SK-N-SH treated with all-trans-retinoic acid at 6 μM for 48 hours (cell line): Measurements from ENCODE around the gene SOX12.

Source experiments
- ATAC-seq: fragments of 200-7000 bp; cut with Tn5 transposase; 3 replicates; pipeline ENCODE4 v1.9.1; 2020; ENCODE audit warnings: mild to moderate bottlenecking, moderate library complexity
- ARNTL ChIP-seq: fragments of 450-650 bp; formaldehyde crosslinking; IDR thresholded peaks from 2 replicates; pipeline ENCODE4 v1.5.0; 2020; ENCODE audit warnings: low read depth, mild to moderate bottlenecking, moderate library complexity, borderline replicate concordance
- BACH2 ChIP-seq: fragments of 250-450 bp; sonication (Bioruptor Pico); IDR thresholded peaks from 2 replicates; pipeline ENCODE4 v1.9.0; 2021; ENCODE audit warnings: mild to moderate bottlenecking, borderline replicate concordance
- ESRRG ChIP-seq: fragments of 250-450 bp; sonication (Bioruptor Pico); IDR thresholded peaks from 2 replicates; pipeline ENCODE4 v1.6.1; 2021; ENCODE audit warnings: mild to moderate bottlenecking
- PATZ1 ChIP-seq: fragments of 250-450 bp; sonication (Bioruptor Pico); IDR thresholded peaks from 2 replicates; pipeline ENCODE4 v1.8.0; 2020; ENCODE audit warnings: mild to moderate bottlenecking, moderate library complexity, borderline replicate concordance
- POU6F1 ChIP-seq: fragments of 250-450 bp; sonication (Bioruptor Pico); IDR thresholded peaks from 2 replicates; pipeline ENCODE4 v1.8.0; 2021; ENCODE audit warnings: low read depth, mild to moderate bottlenecking, moderate library complexity, borderline replicate concordance
- PPARA ChIP-seq: fragments of 250-450 bp; sonication (Bioruptor Pico); IDR thresholded peaks from 2 replicates; pipeline ENCODE4 v1.5.0; 2020; ENCODE audit warnings: mild to moderate bottlenecking, borderline replicate concordance
- SNAI2 ChIP-seq: fragments of 250-450 bp; sonication (Bioruptor Pico); IDR thresholded peaks from 2 replicates; pipeline ENCODE4 v1.5.0; 2020; ENCODE audit warnings: mild to moderate bottlenecking, moderate library complexity
- TCF4 ChIP-seq: fragments of 250-450 bp; sonication (Bioruptor Pico); IDR thresholded peaks from 2 replicates; pipeline ENCODE4 v1.8.0; 2021; ENCODE audit warnings: mild to moderate bottlenecking, moderate library complexity, borderline replicate concordance
- TSHZ2 ChIP-seq: fragments of 250-450 bp; sonication (Bioruptor Pico); IDR thresholded peaks from 2 replicates; pipeline ENCODE4 v1.5.0; 2020; ENCODE audit warnings: mild to moderate bottlenecking, moderate library complexity
- ZC3H10 ChIP-seq: fragments of 250-450 bp; sonication (Bioruptor Pico); IDR thresholded peaks from 2 replicates; pipeline ENCODE4 v1.5.1; 2021; ENCODE audit warnings: mild to moderate bottlenecking, moderate library complexity
- ZFP3 ChIP-seq: fragments of 250-450 bp; sonication (Bioruptor Pico); IDR thresholded peaks from 2 replicates; pipeline ENCODE4 v1.5.0; 2020; ENCODE audit warnings: mild to moderate bottlenecking, moderate library complexity
- ZNF565 ChIP-seq: fragments of 450-650 bp; formaldehyde crosslinking; conservative IDR thresholded peaks from 2 replicates; pipeline ENCODE4 v1.5.0; 2020; ENCODE audit warnings: low read depth, mild to moderate bottlenecking, moderate library complexity
- ZNF70 ChIP-seq: fragments of 450-650 bp; formaldehyde crosslinking; IDR thresholded peaks from 2 replicates; pipeline ENCODE4 v1.5.0; 2020; ENCODE audit warnings: mild to moderate bottlenecking, moderate library complexity
- ZNF8 ChIP-seq: fragments of 450-650 bp; formaldehyde crosslinking; IDR thresholded peaks from 2 replicates; pipeline ENCODE4 v1.5.0; 2020; ENCODE audit warnings: mild to moderate bottlenecking, moderate library complexity

Gene SOX12

GRCh38 chr20:313402-313801 lies 11.9 kb upstream of the SOX12 start:
- TF ChIP-seq ZNF565 (CRISPR knock-in tag) (no peak), PPARA (CRISPR knock-in tag) (no peak), TCF4 (no peak), SNAI2 (no peak)
- ATAC-seq, result no peak

GRCh38 chr20:313948-314347 lies 11.4 kb upstream of the SOX12 start:
- no peak for TF ChIP-seq ZFP3 (CRISPR knock-in tag)
- no peak for TF ChIP-seq ZC3H10
- ATAC-seq, result no peak

GRCh38 chr20:316316-317068 lies 8.9 kb upstream of the SOX12 start:
- ATAC-seq, result no peak
- no peak for TF ChIP-seq ZFP3 (CRISPR knock-in tag)
- TF ChIP-seq POU6F1 (CRISPR knock-in tag), result no peak
- TF ChIP-seq ARNTL, result no peak
- TF ChIP-seq SNAI2, result no peak
- no peak for TF ChIP-seq PPARA (CRISPR knock-in tag)
- no peak for TF ChIP-seq TSHZ2 (CRISPR knock-in tag)
- TF ChIP-seq ZNF70, result no peak
- TF ChIP-seq BACH2, result no peak
- no peak for TF ChIP-seq ESRRG

GRCh38 chr20:324177-325044 lies 941 bp upstream of the SOX12 start:
- ATAC-seq, result peak; percentile 75

More at GRCh38 chr20:324177-325044, 941 bp upstream of the SOX12 start:
- TF ChIP-seq ARNTL (peak; percentile 66; the same call in 1 of the 2 replicates), TSHZ2 (CRISPR knock-in tag) (0 out of 2 replicates have a peak, but pooled peaks have one; percentile 6), ZNF70 (no peak), ZNF565 (CRISPR knock-in tag) (no peak), POU6F1 (CRISPR knock-in tag) (no peak), ZFP3 (CRISPR knock-in tag) (no peak), ZNF8 (CRISPR knock-in tag) (no peak), ZC3H10 (no peak), PATZ1 (CRISPR knock-in tag) (no peak)
